H1 (cell line): ENCODE data around the gene COL4A3. TPM values are rescaled to one million over a fixed set of nuclear protein-coding genes. Genes with fewer than 3 reads are reported as not detected.

Source experiments
- CTCF ChIA-PET: fragments of 300-600 bp; sonication (Branson Sonifier 250); formaldehyde crosslinking; loops from one replicate; lab custom pipeline; 2021; ENCODE audit not compliant: partially characterized antibody; lab: Charles Lee
- POLR2A ChIA-PET: fragments of 300-600 bp; sonication (Branson Sonifier 250); formaldehyde crosslinking; loops from one replicate; lab custom pipeline; 2021; ENCODE audit warnings: inconsistent platforms; ENCODE audit not compliant: partially characterized antibody; lab: Charles Lee
- DNase-seq, 2 experiments: peaks; one replicate each; pipeline versions ENCODE4 v3.0.0 to v3.0.0-alpha.2; 2010 to 2022; ENCODE audit warnings: low spot score in 2 of 2, low read depth in 1 of 2, mixed read lengths in 1 of 2
- FAIRE-seq: peaks from 2 replicates; lab custom pipeline; 2011; peaks lifted over from hg19 to GRCh38; lab: Jason Lieb, UNC
- H2AFZ ChIP-seq: 2 replicates; pipeline ENCODE4 v1.8.1; 2012; ENCODE audit warnings: low read length, inconsistent platforms
- H2AK5ac ChIP-seq: 2 replicates; pipeline ENCODE4 v1.6.1; 2013; ENCODE audit warnings: low read depth, low read length
- H2BK120ac ChIP-seq: replicated peaks from 2 replicates; pipeline ENCODE3; 2013; ENCODE audit warnings: low read depth, low read length, inconsistent platforms
- H2BK12ac ChIP-seq: 2 replicates; pipeline ENCODE4 v1.6.1; 2013; ENCODE audit warnings: low read depth, low read length
- H2BK15ac ChIP-seq: 2 replicates; pipeline ENCODE4 v1.6.1; 2013; ENCODE audit warnings: low read length
- H2BK20ac ChIP-seq: 2 replicates; pipeline ENCODE4 v1.6.1; 2013; ENCODE audit warnings: low read length
- H2BK5ac ChIP-seq: 2 replicates; pipeline ENCODE4 v1.6.1; 2013; ENCODE audit warnings: low read depth, low read length
- H3K14ac ChIP-seq: 2 replicates; pipeline ENCODE4 v1.6.1; 2013; ENCODE audit warnings: inconsistent platforms; ENCODE audit not compliant: insufficient read length
- H3K18ac ChIP-seq: 2 replicates; pipeline ENCODE4 v1.6.1; 2013; ENCODE audit warnings: low read length; ENCODE audit errors: extremely low read depth
- H3K23ac ChIP-seq: 2 replicates; pipeline ENCODE4 v1.6.1; 2013; ENCODE audit warnings: inconsistent platforms; ENCODE audit not compliant: insufficient read length
- H3K23me2 ChIP-seq: 2 replicates; pipeline ENCODE4 v1.6.1; 2013; ENCODE audit warnings: low read depth, low read length
- H3K27ac ChIP-seq: 2 replicates; pipeline ENCODE4 v1.6.1; 2011; ENCODE audit warnings: low read depth, low read length, inconsistent platforms
- H3K27me3 ChIP-seq, 4 experiments: replicated peaks in 1 of 4; 1 replicate in 1 of 4; 2 replicates in 3 of 4; pipeline versions ENCODE4 v1.6.1 to v1.8.1; 2011 to 2013; ENCODE audit warnings: low read length in 3 of 4, mild to moderate bottlenecking in 3 of 4, inconsistent platforms in 2 of 4, mixed read lengths in 2 of 4, moderate library complexity in 1 of 4; ENCODE audit not compliant: control insufficient read depth in 3 of 4, insufficient read depth in 3 of 4; ENCODE audit errors: extremely low read depth in 1 of 4
- H3K36me3 ChIP-seq, 4 experiments: 2 replicates each; pipeline versions ENCODE4 v1.6.1 to v1.8.1; 2011 to 2013; ENCODE audit warnings: mild to moderate bottlenecking in 4 of 4, low read length in 3 of 4, moderate library complexity in 2 of 4, control low read depth in 1 of 4, inconsistent platforms in 1 of 4; ENCODE audit not compliant: insufficient read depth in 4 of 4, control insufficient read depth in 2 of 4
- H3K4ac ChIP-seq: replicated peaks from 2 replicates; pipeline ENCODE3; 2013; ENCODE audit warnings: low read length, low read depth, mixed read lengths, inconsistent platforms; ENCODE audit not compliant: insufficient read length
- H3K4me1 ChIP-seq, 4 experiments: replicated peaks in 1 of 4; 1 replicate in 1 of 4; 2 replicates in 3 of 4; pipeline versions ENCODE4 v1.6.1 to v1.8.1; 2011 to 2013; ENCODE audit warnings: low read length in 3 of 4, inconsistent platforms in 2 of 4, mixed read lengths in 1 of 4; ENCODE audit not compliant: insufficient read depth in 4 of 4, control insufficient read depth in 3 of 4
- H3K4me2 ChIP-seq, 2 experiments: 2 replicates each; pipeline versions ENCODE4 v1.6.1 to v1.8.1; 2011 to 2013; ENCODE audit warnings: low read depth in 2 of 2, low read length in 2 of 2, control low read depth in 1 of 2, inconsistent platforms in 1 of 2, mild to moderate bottlenecking in 1 of 2; ENCODE audit not compliant: insufficient read depth in 1 of 2
- H3K4me3 ChIP-seq, 4 experiments: fragments of 200-600, 300-600 bp in 1 of 4; sonication (generic), shearing (Covaris generic), sonication (Bioruptor Twin) in 1 of 4; 2 replicates each; pipeline versions ENCODE4 v1.5.1 to v1.8.1; 2011 to 2016; ENCODE audit warnings: low read length in 4 of 4, low read depth in 3 of 4, control low read depth in 2 of 4, inconsistent platforms in 2 of 4, mild to moderate bottlenecking in 2 of 4, mixed read lengths in 1 of 4, moderate library complexity in 1 of 4; ENCODE audit not compliant: insufficient read depth in 2 of 4; ENCODE audit errors: extremely low read depth in 1 of 4
- H3K56ac ChIP-seq: replicated peaks from 2 replicates; pipeline ENCODE3; 2013; ENCODE audit warnings: low read depth, mild to moderate bottlenecking, mixed read lengths, low read length, inconsistent platforms; ENCODE audit not compliant: insufficient read length
- H3K79me1 ChIP-seq: 2 replicates; pipeline ENCODE4 v1.6.1; 2013; ENCODE audit warnings: low read depth, low read length, control low read depth
- H3K79me2 ChIP-seq, 2 experiments: 2 replicates each; pipeline versions ENCODE4 v1.6.1 to v1.8.1; 2012 to 2013; ENCODE audit warnings: low read length in 2 of 2, mild to moderate bottlenecking in 2 of 2, inconsistent platforms in 1 of 2; ENCODE audit not compliant: insufficient read depth in 2 of 2, control insufficient read depth in 1 of 2
- H3K9ac ChIP-seq, 4 experiments: replicated peaks in 1 of 4; 1 replicate in 1 of 4; 2 replicates in 3 of 4; pipeline versions ENCODE4 v1.6.1 to v1.8.1; 2011 to 2013; ENCODE audit warnings: low read depth in 3 of 4, low read length in 3 of 4, control low read depth in 2 of 4, mild to moderate bottlenecking in 2 of 4, moderate library complexity in 2 of 4, inconsistent platforms in 1 of 4; ENCODE audit errors: extremely low read depth in 1 of 4
- H3K9me3 ChIP-seq, 2 experiments: 2 replicates each; pipeline versions ENCODE4 v1.6.1 to v1.8.1; 2012 to 2013; ENCODE audit warnings: mild to moderate bottlenecking in 2 of 2, moderate library complexity in 2 of 2, control low read depth in 1 of 2, inconsistent platforms in 1 of 2, low read depth in 1 of 2, low read length in 1 of 2, mixed read lengths in 1 of 2; ENCODE audit not compliant: insufficient read depth in 2 of 2
- H4K20me1 ChIP-seq, 2 experiments: replicated peaks in 1 of 2; 2 replicates each; pipeline versions ENCODE3 to v1.8.1; 2011 to 2013; ENCODE audit warnings: inconsistent platforms in 2 of 2, low read length in 2 of 2, mild to moderate bottlenecking in 1 of 2; ENCODE audit not compliant: insufficient read depth in 2 of 2, control insufficient read depth in 1 of 2
- H4K5ac ChIP-seq: 2 replicates; pipeline ENCODE4 v1.6.1; 2013; ENCODE audit warnings: low read length, low read depth, mixed read lengths, inconsistent platforms; ENCODE audit not compliant: insufficient read length
- H4K8ac ChIP-seq: 2 replicates; pipeline ENCODE4 v1.8.0; 2013; ENCODE audit warnings: mild to moderate bottlenecking, moderate library complexity, low read length, inconsistent platforms; ENCODE audit not compliant: insufficient read depth; ENCODE audit errors: extremely low read depth
- H4K91ac ChIP-seq: replicated peaks from 2 replicates; pipeline ENCODE3; 2013; ENCODE audit warnings: low read length, mixed read lengths, inconsistent platforms; ENCODE audit not compliant: insufficient read length
- HDAC6 ChIP-seq: IDR thresholded peaks from one replicate; pipeline ENCODE4 v1.7.1; 2012; ENCODE audit warnings: low read depth, mild to moderate bottlenecking, inconsistent platforms, low read length, moderate library complexity
- KDM4A ChIP-seq: IDR thresholded peaks from one replicate; pipeline ENCODE4 v1.7.1; 2012; ENCODE audit warnings: low read depth, mild to moderate bottlenecking, moderate library complexity, low read length, inconsistent platforms; ENCODE audit not compliant: severe bottlenecking
- KDM5A ChIP-seq: fragments of 200-600 bp; IDR thresholded peaks from 2 replicates; pipeline ENCODE4 v1.7.1; 2012; ENCODE audit warnings: mild to moderate bottlenecking, low read length, inconsistent platforms, mixed read lengths
- TEAD4 ChIP-seq: IDR thresholded peaks from 2 replicates; pipeline ENCODE4 v1.6.1; 2012; ENCODE audit warnings: low read depth, low read length, inconsistent platforms, mixed read lengths
- WGBS, 2 experiments: shearing (Covaris generic) in 1 of 2; methylation state at CpG; one replicate each; pipeline versions ENCODE4 v1.1.6 to v1.1.7; 2013 to 2015; ENCODE audit warnings: low lambda C conversion rate in 2 of 2, mixed read lengths in 2 of 2, inconsistent platforms in 1 of 2, low coverage in 1 of 2, missing lambda C conversion rate in 1 of 2; ENCODE audit not compliant: insufficient replicate concordance in 2 of 2, insufficient coverage in 1 of 2, insufficient read length in 1 of 2; ENCODE audit errors: extremely low coverage in 1 of 2, missing lambda C conversion rate in 1 of 2; 5-methylcytosine and 5-hydroxymethylcytosine counted together
- polyA plus RNA-seq, 7 experiments: library from polyadenylated mRNA; depleted of rRNA in 3 of 7; stranded (reverse) in 5 of 7; unstranded in 2 of 7; fragments of >200 nt in 5 of 7; fragments of 200-250 nt in 2 of 7; gene quantifications; 1 replicate in 5 of 7; 2 replicates in 1 of 7; 4 replicates in 1 of 7; pipeline versions ENCODE4 v1.2.1 to v1.2.3, GENCODE V29; 2011 to 2013; ENCODE audit warnings: missing spikeins in 2 of 7, mixed read lengths in 2 of 7
- total RNA-seq: library from RNA; stranded (reverse); fragmentation: NEBNext Ultra II Directional; extraction: Animal tissue kit (Norgen Biotek cat#: 25700); gene quantifications from 2 replicates; pipeline ENCODE4 v1.2.1, GENCODE V29; 2021

COL4A3 gene
- total and polyA plus RNA-seq, 2 of the 8 experiments (the other 6 are each of a cell fraction or from before 2014, with no cell fraction given) = 0.12 to 0.17 TPM

DNA sequence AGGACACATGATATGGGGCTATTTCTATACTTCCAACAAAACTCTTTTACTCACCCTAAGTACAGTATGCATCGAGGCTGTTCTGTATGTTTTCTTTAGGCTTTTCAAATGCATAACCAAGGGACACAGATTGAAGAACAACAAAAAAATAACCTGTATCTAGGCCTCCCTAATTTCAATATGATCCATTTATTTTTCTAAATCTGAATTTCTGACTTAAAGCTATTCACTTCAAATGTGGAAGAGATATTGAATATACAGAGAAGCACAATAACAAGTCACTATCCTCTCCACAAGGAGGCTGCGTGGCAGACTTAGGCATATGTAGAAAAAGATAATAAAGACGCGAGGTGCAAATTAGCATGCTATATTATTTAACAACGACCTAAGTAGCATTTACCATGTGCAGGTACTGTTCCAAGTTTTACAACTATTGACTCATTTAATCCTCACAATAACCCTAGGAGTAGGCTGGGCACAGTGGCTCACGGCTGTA lies 121.4 kb downstream of the COL4A3 start:
- ChIA-PET POLR2A (no interaction called here), CTCF (no interaction called here)
- Histone ChIP-seq H4K8ac (no peak overlapping the region), H3K4me3 (no peak overlapping the region), H2BK5ac (no peak overlapping the region), H3K27ac (no peak overlapping the region), H3K4me2 (no peak overlapping the region), H3K27me3 (no peaks in the 10 kb centered on the region), H3K79me1 (no peaks in the 10 kb centered on the region), H4K20me1 (no peaks in the 10 kb centered on the region), H4K91ac (no peak overlapping the region), H3K23me2 (no peaks in the 10 kb centered on the region), H2AFZ (no peak overlapping the region), H3K4me1 (no peaks in the 10 kb centered on the region), H3K56ac (no peak overlapping the region), H3K36me3 (no peaks in the 10 kb centered on the region), H2BK12ac (no peak overlapping the region), H3K18ac (no peak overlapping the region), H4K5ac (no peak overlapping the region), H2BK20ac (no peak overlapping the region), H2BK15ac (no peak overlapping the region), H2AK5ac (no peak overlapping the region), H3K4ac (no peak overlapping the region), H3K9ac (no peak overlapping the region), H3K23ac (no peak overlapping the region), H3K79me2 (no peaks in the 10 kb centered on the region), H3K9me3 (no peaks in the 10 kb centered on the region), H2BK120ac (no peak overlapping the region), H3K14ac (no peak overlapping the region)
- WGBS, 2 experiments = 88% methylated on average over 6 of the region's 6 CpGs; no CpG with 5 or more reads in 1 of the 2 experiments
- no peak for FAIRE-seq
- DNase-seq = no peak
- no peak for TF ChIP-seq HDAC6
- no peak for TF ChIP-seq TEAD4
- TF ChIP-seq KDM5A = no peak
- TF ChIP-seq KDM4A = no peak
